ENCODE results near the gene SIPA1L3. TPM values are rescaled to one million over a fixed set of nuclear protein-coding genes. Genes with fewer than 3 reads are reported as not detected.

The SIPA1L3 gene
- total RNA-seq, 1 experiment from 2014 or later, result 66.3 TPM

DNA sequence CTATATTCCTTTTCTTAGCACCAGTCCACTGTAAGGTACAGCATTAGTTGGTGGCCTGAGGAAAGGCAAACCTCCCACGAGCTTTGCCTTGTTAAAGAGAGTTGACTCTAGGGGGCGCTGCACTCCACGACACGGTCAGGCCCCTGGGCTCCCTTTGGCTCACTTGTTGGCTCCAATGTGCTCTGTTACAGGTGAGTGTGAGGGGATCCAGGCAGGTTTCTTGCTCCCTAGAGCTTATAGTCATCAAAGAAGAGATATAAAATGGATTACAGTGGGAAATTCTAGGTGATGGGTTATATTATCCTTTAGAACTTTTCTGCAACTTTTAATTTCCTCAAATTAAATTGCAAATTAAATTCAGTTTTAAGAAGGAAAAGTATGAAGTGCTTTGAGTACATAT lies 4.3 kb upstream of the SIPA1L3 start:
- CTCF ChIA-PET, result interaction anchor here (0.5 to 1.7 kb wide), 19 partner anchors 9 to 331 kb away, joined by 3 to 12 read pairs (median 3); no protein-coding TSS in a partner anchor
- H3K36me3 ChIP-seq (ENCODE audit: control insufficient read depth, insufficient read depth, low read length), result no peaks in the 10 kb centered on the region
- peak; percentile 60 for DNase-seq (ENCODE audit: low read depth, low spot score)
- in situ Hi-C loops (cut with HindIII; ENCODE audit: low pct_unique_long_range_greater_than_20kb, low sequenced_read_pairs) (no loop called here), intact Hi-C loops (cut with micrococcal nuclease; ENCODE audit: unreplicated experiment) (loop anchor here (10.0 kb wide), 4 partner anchors 82 to 322 kb away; partner anchors contain the start of gene DPF1)
- TF ChIP-seq POLR2AphosphoS5 (IDR thresholded peaks at IDR 0.05; ENCODE audit: low read depth, low read length), result no peak
- TF ChIP-seq, protein P1, sequence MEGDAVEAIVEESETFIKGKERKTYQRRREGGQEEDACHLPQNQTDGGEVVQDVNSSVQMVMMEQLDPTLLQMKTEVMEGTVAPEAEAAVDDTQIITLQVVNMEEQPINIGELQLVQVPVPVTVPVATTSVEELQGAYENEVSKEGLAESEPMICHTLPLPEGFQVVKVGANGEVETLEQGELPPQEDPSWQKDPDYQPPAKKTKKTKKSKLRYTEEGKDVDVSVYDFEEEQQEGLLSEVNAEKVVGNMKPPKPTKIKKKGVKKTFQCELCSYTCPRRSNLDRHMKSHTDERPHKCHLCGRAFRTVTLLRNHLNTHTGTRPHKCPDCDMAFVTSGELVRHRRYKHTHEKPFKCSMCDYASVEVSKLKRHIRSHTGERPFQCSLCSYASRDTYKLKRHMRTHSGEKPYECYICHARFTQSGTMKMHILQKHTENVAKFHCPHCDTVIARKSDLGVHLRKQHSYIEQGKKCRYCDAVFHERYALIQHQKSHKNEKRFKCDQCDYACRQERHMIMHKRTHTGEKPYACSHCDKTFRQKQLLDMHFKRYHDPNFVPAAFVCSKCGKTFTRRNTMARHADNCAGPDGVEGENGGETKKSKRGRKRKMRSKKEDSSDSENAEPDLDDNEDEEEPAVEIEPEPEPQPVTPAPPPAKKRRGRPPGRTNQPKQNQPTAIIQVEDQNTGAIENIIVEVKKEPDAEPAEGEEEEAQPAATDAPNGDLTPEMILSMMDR (IDR thresholded peaks at IDR 0.05), result peak; percentile 96
- H3K4me3 ChIP-seq (ENCODE audit: low read depth in 2 of 2, low read length in 2 of 2), result no peak overlapping the region
- POLR2A ChIA-PET, result interaction anchor here (0.6 kb wide), 1 partner anchor 310 kb away, joined by 16 read pairs; no protein-coding TSS in a partner anchor
- H3K9me3 ChIP-seq (ENCODE audit: control insufficient read depth, insufficient read depth, low read depth, low read length), result no peaks in the 10 kb centered on the region
- no peak overlapping the region for H3K27ac ChIP-seq (ENCODE audit: low read length)
- H3K27me3 ChIP-seq (ENCODE audit: control insufficient read depth, insufficient read depth, low read length), result no peaks in the 10 kb centered on the region
- no TSS peak for BruUV-seq (replicated peaks)
- 0 out of 2 replicates have a peak, but pooled peaks cover 4% of the 10 kb centered on the region for H3K4me1 ChIP-seq (ENCODE audit: control insufficient read depth, insufficient read depth, low read length)
- ATAC-seq, result peak; percentile 69

DNA sequence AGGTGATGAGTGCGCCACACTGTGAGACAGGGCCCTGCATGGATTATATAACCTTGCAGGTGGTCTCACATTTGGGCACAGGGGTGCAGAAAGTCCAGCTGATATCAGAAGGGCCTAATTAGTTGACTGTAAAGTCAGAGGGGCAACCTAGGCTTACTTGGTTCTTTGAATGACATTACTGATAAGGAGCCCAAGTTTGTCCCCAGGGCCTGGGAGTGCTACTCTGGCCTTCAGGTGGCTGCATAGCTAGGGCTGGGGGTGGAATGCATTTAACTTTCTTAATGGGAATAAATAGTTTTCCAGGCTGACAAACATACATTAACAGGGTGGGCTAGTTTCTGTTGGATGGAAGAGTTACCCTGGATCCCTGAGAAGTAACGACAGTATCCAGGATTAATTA lies 3.9 kb upstream of the SIPA1L3 start:
- H3K36me3 ChIP-seq (ENCODE audit: control insufficient read depth, insufficient read depth, low read length), result no peaks in the 10 kb centered on the region
- ATAC-seq (no peak), DNase-seq (ENCODE audit: low read depth, low spot score) (no peak)
- POLR2A ChIA-PET, result no interaction called here
- no peaks in the 10 kb centered on the region for H3K27me3 ChIP-seq (ENCODE audit: control insufficient read depth, insufficient read depth, low read length)
- no peaks in the 10 kb centered on the region for H3K9me3 ChIP-seq (ENCODE audit: control insufficient read depth, insufficient read depth, low read depth, low read length)
- in situ Hi-C loops (cut with HindIII; ENCODE audit: low pct_unique_long_range_greater_than_20kb, low sequenced_read_pairs), result no loop called here
- no peak overlapping the region for H3K27ac ChIP-seq (ENCODE audit: low read length)
- intact Hi-C loops (cut with micrococcal nuclease; ENCODE audit: unreplicated experiment), result loop anchor here (10.0 kb wide), 4 partner anchors 82 to 322 kb away; partner anchors contain the start of gene DPF1
- TF ChIP-seq, protein P2, sequence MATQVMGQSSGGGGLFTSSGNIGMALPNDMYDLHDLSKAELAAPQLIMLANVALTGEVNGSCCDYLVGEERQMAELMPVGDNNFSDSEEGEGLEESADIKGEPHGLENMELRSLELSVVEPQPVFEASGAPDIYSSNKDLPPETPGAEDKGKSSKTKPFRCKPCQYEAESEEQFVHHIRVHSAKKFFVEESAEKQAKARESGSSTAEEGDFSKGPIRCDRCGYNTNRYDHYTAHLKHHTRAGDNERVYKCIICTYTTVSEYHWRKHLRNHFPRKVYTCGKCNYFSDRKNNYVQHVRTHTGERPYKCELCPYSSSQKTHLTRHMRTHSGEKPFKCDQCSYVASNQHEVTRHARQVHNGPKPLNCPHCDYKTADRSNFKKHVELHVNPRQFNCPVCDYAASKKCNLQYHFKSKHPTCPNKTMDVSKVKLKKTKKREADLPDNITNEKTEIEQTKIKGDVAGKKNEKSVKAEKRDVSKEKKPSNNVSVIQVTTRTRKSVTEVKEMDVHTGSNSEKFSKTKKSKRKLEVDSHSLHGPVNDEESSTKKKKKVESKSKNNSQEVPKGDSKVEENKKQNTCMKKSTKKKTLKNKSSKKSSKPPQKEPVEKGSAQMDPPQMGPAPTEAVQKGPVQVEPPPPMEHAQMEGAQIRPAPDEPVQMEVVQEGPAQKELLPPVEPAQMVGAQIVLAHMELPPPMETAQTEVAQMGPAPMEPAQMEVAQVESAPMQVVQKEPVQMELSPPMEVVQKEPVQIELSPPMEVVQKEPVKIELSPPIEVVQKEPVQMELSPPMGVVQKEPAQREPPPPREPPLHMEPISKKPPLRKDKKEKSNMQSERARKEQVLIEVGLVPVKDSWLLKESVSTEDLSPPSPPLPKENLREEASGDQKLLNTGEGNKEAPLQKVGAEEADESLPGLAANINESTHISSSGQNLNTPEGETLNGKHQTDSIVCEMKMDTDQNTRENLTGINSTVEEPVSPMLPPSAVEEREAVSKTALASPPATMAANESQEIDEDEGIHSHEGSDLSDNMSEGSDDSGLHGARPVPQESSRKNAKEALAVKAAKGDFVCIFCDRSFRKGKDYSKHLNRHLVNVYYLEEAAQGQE (IDR thresholded peaks at IDR 0.05; ENCODE audit: insufficient read depth in 1 of 2, low read depth in 2 of 2, low read length in 1 of 2), result no peak
- no peak for TF ChIP-seq POLR2AphosphoS5 (IDR thresholded peaks at IDR 0.05; ENCODE audit: low read depth, low read length)
- no peak for TF ChIP-seq SIN3A (IDR thresholded peaks at IDR 0.05; ENCODE audit: borderline replicate concordance, insufficient read depth, low read depth, low read length)
- TF ChIP-seq, protein P1 (IDR thresholded peaks at IDR 0.05), result no peak
- TF ChIP-seq TCF7L2 (IDR thresholded peaks at IDR 0.05; ENCODE audit: low read depth, low read length), result no peak
- no TSS peak for BruUV-seq (replicated peaks)
- H3K4me3 ChIP-seq (ENCODE audit: low read depth in 2 of 2, low read length in 2 of 2), result no peak overlapping the region
- CTCF ChIA-PET, result interaction anchor here (0.6 to 1.7 kb wide), 11 partner anchors 28 to 330 kb away, joined by 3 to 12 read pairs (median 4); no protein-coding TSS in a partner anchor
- H3K4me1 ChIP-seq (ENCODE audit: control insufficient read depth, insufficient read depth, low read length), result peaks cover 8% of the 10 kb centered on the region

Data from Panc1 (cell line).